Vagina (tissue), 2 donors: ENCODE data around the gene PARVB. TPM values are rescaled to one million over a fixed set of nuclear protein-coding genes. Genes with fewer than 3 reads are reported as not detected.

Experiments
- DNase-seq, 2 donors: peaks; one replicate each; pipeline ENCODE4 v3.0.0-alpha.2; 2017; ENCODE audit errors: extremely low spot score in 2 of 2
- H3K27ac ChIP-seq: fragments of 200-600 bp; sonication (generic); one replicate; pipeline ENCODE4 v1.5.1; 2019
- H3K27me3 ChIP-seq: fragments of 200-600 bp; sonication (generic); one replicate; pipeline ENCODE4 v1.5.1; 2019
- H3K36me3 ChIP-seq, 2 donors: fragments of 200-600 bp; sonication (generic); one replicate each; pipeline ENCODE4 v1.5.1; 2017 to 2019
- H3K4me1 ChIP-seq: fragments of 200-600 bp; sonication (generic); one replicate; pipeline ENCODE4 v1.5.1; 2019
- H3K4me3 ChIP-seq, 2 donors: fragments of 200-600 bp; sonication (generic); 1 replicate in 1 of 2; 2 replicates in 1 of 2; pipeline ENCODE4 v1.5.1; 2016 to 2019
- H3K9me3 ChIP-seq: fragments of 200-600 bp; sonication (generic); one replicate; pipeline ENCODE4 v1.5.1; 2019
- CTCF ChIP-seq, 3 experiments: fragments of 450-650 bp in 2 of 3; fragments of 200-600 bp in 1 of 3; sonication (generic) in 1 of 3; IDR thresholded peaks; one replicate each; pipeline ENCODE4 v1.5.1; 2017 to 2019; ENCODE audit warnings: antibody characterized with exemption in 3 of 3, mild to moderate bottlenecking in 2 of 3, moderate library complexity in 2 of 3
- POLR2A ChIP-seq, 2 donors: fragments of 450-650 bp; IDR thresholded peaks; one replicate each; pipeline ENCODE4 v1.6.1; 2017; ENCODE audit warnings: antibody characterized with exemption in 2 of 2, mild to moderate bottlenecking in 2 of 2, moderate library complexity in 2 of 2
- POLR2AphosphoS5 ChIP-seq, 2 donors: sonication (generic); formaldehyde crosslinking; IDR thresholded peaks; one replicate each; pipeline ENCODE4 v1.9.0; 2017; ENCODE audit warnings: antibody characterized with exemption in 2 of 2, mild to moderate bottlenecking in 2 of 2, low read depth in 1 of 2; ENCODE audit not compliant: insufficient read depth in 1 of 2
- intact Hi-C: fragments of 100-400 bp; cut with DNase I; formaldehyde crosslinking; loops from one replicate; pipeline ENCODE4 v1.15.1; 2023
- total RNA-seq: library from RNA; depleted of rRNA; stranded (reverse); fragments of >200 nt; gene quantifications from one replicate; pipeline ENCODE4 v1.2.3, GENCODE V29; 2016

PARVB gene
- total RNA-seq, 1 donor from 2014 or later = 11.3 TPM

GRCh38 chr22:44184006-44184405 lies 159.9 kb downstream of the PARVB start:
- intact Hi-C loops = no loop called here
- Histone ChIP-seq H3K4me3 (no peak overlapping the region), H3K36me3 (no peaks in the 10 kb centered on the region), H3K27me3 (no peaks in the 10 kb centered on the region), H3K27ac (no peak overlapping the region), H3K4me1 (no peaks in the 10 kb centered on the region), H3K9me3 (no peaks in the 10 kb centered on the region)
- no peak for DNase-seq
- TF ChIP-seq POLR2A (IDR thresholded peaks at IDR 0.05) (no peak), POLR2AphosphoS5 (IDR thresholded peaks at IDR 0.05; ENCODE audit: insufficient read depth in 1 of 2, low read depth in 1 of 2) (no peak), CTCF (IDR thresholded peaks at IDR 0.05) (no peak)

- intact Hi-C loops = no loop called here
Measured at GRCh38 chr22:44185237-44186120, 161.4 kb downstream of the PARVB start.

GRCh38 chr22:44186121-44186510 lies 162.0 kb downstream of the PARVB start:
- no peak overlapping the region for H3K27ac ChIP-seq
- no peaks in the 10 kb centered on the region for H3K36me3 ChIP-seq
- H3K4me3 ChIP-seq = no peak overlapping the region
- H3K9me3 ChIP-seq = no peaks in the 10 kb centered on the region
- no peak for DNase-seq
- H3K4me1 ChIP-seq = no peaks in the 10 kb centered on the region
- intact Hi-C loops = no loop called here
- no peaks in the 10 kb centered on the region for H3K27me3 ChIP-seq
- TF ChIP-seq POLR2AphosphoS5 (IDR thresholded peaks at IDR 0.05; ENCODE audit: insufficient read depth in 1 of 2, low read depth in 1 of 2) = no peak
- no peak for TF ChIP-seq CTCF (IDR thresholded peaks at IDR 0.05)
- no peak for TF ChIP-seq POLR2A (IDR thresholded peaks at IDR 0.05)

More at GRCh38 chr22:44185237-44186120, 161.4 kb downstream of the PARVB start:
- TF ChIP-seq CTCF (IDR thresholded peaks at IDR 0.05) = no peak
- no peak for DNase-seq
- no peaks in the 10 kb centered on the region for H3K27me3 ChIP-seq
- H3K36me3 ChIP-seq = no peaks in the 10 kb centered on the region
- H3K9me3 ChIP-seq = no peaks in the 10 kb centered on the region
- no peak overlapping the region for H3K4me3 ChIP-seq
- no peaks in the 10 kb centered on the region for H3K4me1 ChIP-seq
- H3K27ac ChIP-seq = no peak overlapping the region

- intact Hi-C loops = no loop called here
- H3K4me1 ChIP-seq = no peaks in the 10 kb centered on the region
- no peak for DNase-seq
Measured at GRCh38 chr22:44186737-44187136, 162.6 kb downstream of the PARVB start.

More at GRCh38 chr22:44186737-44187136, 162.6 kb downstream of the PARVB start:
- Histone ChIP-seq H3K9me3 (no peaks in the 10 kb centered on the region), H3K27ac (no peak overlapping the region), H3K27me3 (no peaks in the 10 kb centered on the region), H3K36me3 (no peaks in the 10 kb centered on the region), H3K4me3 (no peak overlapping the region)
- TF ChIP-seq CTCF (IDR thresholded peaks at IDR 0.05) (no peak), POLR2AphosphoS5 (IDR thresholded peaks at IDR 0.05; ENCODE audit: insufficient read depth in 1 of 2, low read depth in 1 of 2) (no peak), POLR2A (IDR thresholded peaks at IDR 0.05) (no peak)
